Transverse colon (tissue), 4 donors: ENCODE results near the gene CCDC86. TPM values are rescaled to one million over a fixed set of nuclear protein-coding genes. Genes with fewer than 3 reads are reported as not detected.

Experiments
- DNase-seq: peaks from one replicate; pipeline ENCODE4 v3.0.0-alpha.2; 2019
- H3K27ac ChIP-seq, 4 donors: fragments of 200-600 bp; sonication (generic); 2 replicates each; pipeline ENCODE4 v1.5.1; 2016 to 2018; ENCODE audit warnings: inconsistent platforms in 4 of 4
- H3K27me3 ChIP-seq: fragments of 200-600 bp; sonication (generic); 2 replicates; pipeline ENCODE4 v1.5.1; 2017; ENCODE audit warnings: inconsistent platforms
- H3K36me3 ChIP-seq, 4 donors: fragments of 200-600 bp; sonication (generic); 2 replicates each; pipeline ENCODE4 v1.5.1; 2017 to 2019; ENCODE audit warnings: inconsistent platforms in 4 of 4
- H3K4me1 ChIP-seq, 4 donors: fragments of 200-600 bp; sonication (generic); 2 replicates each; pipeline ENCODE4 v1.5.1; 2017 to 2020; ENCODE audit warnings: inconsistent platforms in 4 of 4
- H3K4me3 ChIP-seq, 4 donors: fragments of 200-600 bp; sonication (generic); 1 replicate in 1 of 4; 2 replicates in 3 of 4; pipeline versions ENCODE4 v1.5.1 to v1.6.1; 2017 to 2019; ENCODE audit warnings: inconsistent platforms in 4 of 4
- H3K9me3 ChIP-seq, 2 donors: fragments of 200-600 bp; sonication (generic); 2 replicates each; pipeline ENCODE4 v1.5.1; 2017 to 2019; ENCODE audit warnings: inconsistent platforms in 2 of 2
- CTCF ChIP-seq, 5 experiments: fragments of 200-600 bp in 3 of 5; fragments of 450-650 bp in 2 of 5; sonication (generic) in 3 of 5; IDR thresholded peaks; 1 replicate in 2 of 5; 2 replicates in 3 of 5; pipeline ENCODE4 v1.5.1; 2016 to 2017; ENCODE audit warnings: antibody characterized with exemption in 5 of 5, inconsistent platforms in 3 of 5, mild to moderate bottlenecking in 2 of 5, moderate library complexity in 1 of 5
- EP300 ChIP-seq: sonication (generic); formaldehyde crosslinking; IDR thresholded peaks from one replicate; pipeline ENCODE4 v1.6.1; 2017; ENCODE audit warnings: antibody characterized with exemption, low read depth
- POLR2A ChIP-seq: fragments of 450-650 bp; IDR thresholded peaks from one replicate; pipeline ENCODE4 v1.6.1; 2016; ENCODE audit warnings: antibody characterized with exemption, mild to moderate bottlenecking, moderate library complexity
- POLR2AphosphoS5 ChIP-seq, 3 donors: sonication (generic); formaldehyde crosslinking; IDR thresholded peaks; one replicate each; pipeline ENCODE4 v1.6.1; 2016; ENCODE audit warnings: antibody characterized with exemption in 3 of 3
- WGBS, 2 donors: methylation state at CpG; one replicate each; pipeline ENCODE4 v1.1.5; 2018; ENCODE audit warnings: low coverage in 1 of 2; 5-methylcytosine and 5-hydroxymethylcytosine counted together
- in situ Hi-C, 4 donors: fragments of 200-750 bp; cut with MboI; loops; one replicate each; pipeline versions ENCODE4 v1.15.0 to v1.15.1; 2017; ENCODE audit warnings: low sequenced_read_pairs in 3 of 4, low pct_ligation_motif_present in 1 of 4, low pct_unique_long_range_greater_than_20kb in 1 of 4
- intact Hi-C: fragments of 100-400 bp; cut with DNase I; formaldehyde crosslinking; loops from one replicate; pipeline ENCODE4 v1.15.1; 2023; ENCODE audit warnings: low total_unique reads
- total RNA-seq, 4 donors: library from RNA; depleted of rRNA; stranded (reverse); fragments of >200 nt; gene quantifications; one replicate each; pipeline ENCODE4 v1.1.0, GENCODE V29; 2016

The CCDC86 gene
- total RNA-seq, 4 donors from 2014 or later = 1.9 to 9.1 (median 5.5) TPM

GRCh38 chr11:60813324-60813723 lies 28.6 kb upstream of the CCDC86 start:
- Histone ChIP-seq H3K9me3 (peaks cover 3 to 12% of the 10 kb centered on the region in 2 donors), H3K36me3 (no peaks in the 10 kb centered on the region), H3K27ac (no peak overlapping the region), H3K4me3 (no peak overlapping the region), H3K4me1 (peaks cover 0 to 17% (median 5%) of the 10 kb centered on the region in 4 donors), H3K27me3 (no peaks in the 10 kb centered on the region)
- intact Hi-C loops = no loop called here
- no peak for DNase-seq
- TF ChIP-seq POLR2AphosphoS5 (IDR thresholded peaks at IDR 0.05) = no peak
- TF ChIP-seq EP300 = no peak
- no peak for TF ChIP-seq CTCF (IDR thresholded peaks at IDR 0.05)
- 63 to 84% methylated on average over 1 of the region's 1 CpG for WGBS, 2 donors
- in situ Hi-C loops = no loop called here

GRCh38 chr11:60814112-60814511 lies 27.8 kb upstream of the CCDC86 start:
- no peak overlapping the region for H3K27ac ChIP-seq
- H3K4me1 ChIP-seq = peaks cover 0 to 17% (median 5%) of the 10 kb centered on the region in 4 donors
- no peaks in the 10 kb centered on the region for H3K27me3 ChIP-seq
- TF ChIP-seq EP300 (no peak), CTCF (IDR thresholded peaks at IDR 0.05) (no peak), POLR2A (no peak)
- H3K36me3 ChIP-seq = no peaks in the 10 kb centered on the region
- peaks cover 3 to 12% of the 10 kb centered on the region in 2 donors for H3K9me3 ChIP-seq
- intact Hi-C loops (no loop called here), in situ Hi-C loops (no loop called here)
- no peak for DNase-seq
- WGBS, 2 donors = 92% methylated on average over 2 of the region's 2 CpGs; no CpG with 5 or more reads in 1 of the 2 donors
- H3K4me3 ChIP-seq = no peak overlapping the region

GRCh38 chr11:60816590-60817157 lies 25.2 kb upstream of the CCDC86 start:
- Histone ChIP-seq H3K27ac (no peak overlapping the region), H3K4me3 (no peak overlapping the region), H3K9me3 (peaks cover 3 to 12% of the 10 kb centered on the region in 2 donors), H3K27me3 (no peaks in the 10 kb centered on the region), H3K4me1 (peaks cover 0 to under 1% (median 0%) of the 10 kb centered on the region in 4 donors), H3K36me3 (no peaks in the 10 kb centered on the region)
- DNase-seq = no peak
- WGBS, 2 donors = 83 to 92% methylated on average over 1 to 2 of the region's 2 CpGs
- TF ChIP-seq CTCF (IDR thresholded peaks at IDR 0.05) = no peak
- TF ChIP-seq EP300 = no peak
- TF ChIP-seq POLR2A = no peak
- no peak for TF ChIP-seq POLR2AphosphoS5 (IDR thresholded peaks at IDR 0.05)
- in situ Hi-C loops (no loop called here), intact Hi-C loops (no loop called here)

- Histone ChIP-seq H3K9me3 (peaks cover 3 to 12% of the 10 kb centered on the region in 2 donors), H3K27ac (no peak overlapping the region), H3K4me3 (no peak overlapping the region), H3K4me1 (no peaks in the 10 kb centered on the region), H3K27me3 (no peaks in the 10 kb centered on the region), H3K36me3 (no peaks in the 10 kb centered on the region)
- TF ChIP-seq POLR2A = no peak
- TF ChIP-seq EP300 = no peak
- no peak for TF ChIP-seq POLR2AphosphoS5 (IDR thresholded peaks at IDR 0.05)
- no peak for TF ChIP-seq CTCF (IDR thresholded peaks at IDR 0.05)
- in situ Hi-C loops = no loop called here
- 65 to 80% methylated on average over 4 of the region's 4 CpGs for WGBS, 2 donors
- no peak for DNase-seq
- intact Hi-C loops = no loop called here
Observed at GRCh38 chr11:60818057-60818456, 23.9 kb upstream of the CCDC86 start.
